Activated CD4-positive, alpha-beta T cell treated with anti-CD3 and anti-CD28 coated beads, Interleukin-2, amount 10 ng/mL, durations not matched to agents 24 days and 14 days (primary cell): Measurements from ENCODE around the gene LRRC4C. TPM values are rescaled to one million over a fixed set of nuclear protein-coding genes. Genes with fewer than 3 reads are reported as not detected.

Source experiments
- DNase-seq: peaks from one replicate; pipeline ENCODE4 v3.0.0; 2022
- H3K27ac Mint-ChIP-seq: one replicate; pipeline ENCODE4 v1.8.0; 2022; ENCODE audit warnings: mild to moderate bottlenecking, mixed read lengths
- H3K27me3 Mint-ChIP-seq: one replicate; pipeline ENCODE4 v1.8.0; 2022; ENCODE audit warnings: mixed read lengths
- H3K36me3 Mint-ChIP-seq: one replicate; pipeline ENCODE4 v1.8.0; 2022; ENCODE audit warnings: low read depth, mild to moderate bottlenecking, mixed read lengths
- H3K4me1 Mint-ChIP-seq: one replicate; pipeline ENCODE4 v1.8.0; 2021; ENCODE audit warnings: mixed read lengths
- H3K4me3 Mint-ChIP-seq: one replicate; pipeline ENCODE4 v1.8.0; 2022; ENCODE audit warnings: mild to moderate bottlenecking, moderate library complexity, mixed read lengths
- H3K9me3 Mint-ChIP-seq: one replicate; pipeline ENCODE4 v1.8.0; 2021; ENCODE audit warnings: mixed read lengths
- intact Hi-C: fragments of 100-400 bp; cut with micrococcal nuclease; formaldehyde crosslinking; loops from one replicate; pipeline ENCODE4 v1.15.1; 2023
- total RNA-seq: library from RNA; stranded (reverse); gene quantifications from 2 replicates; pipeline ENCODE4 v1.2.3, GENCODE V29; 2022

LRRC4C gene
- total RNA-seq, 1 donor from 2014 or later = not detected

DNA sequence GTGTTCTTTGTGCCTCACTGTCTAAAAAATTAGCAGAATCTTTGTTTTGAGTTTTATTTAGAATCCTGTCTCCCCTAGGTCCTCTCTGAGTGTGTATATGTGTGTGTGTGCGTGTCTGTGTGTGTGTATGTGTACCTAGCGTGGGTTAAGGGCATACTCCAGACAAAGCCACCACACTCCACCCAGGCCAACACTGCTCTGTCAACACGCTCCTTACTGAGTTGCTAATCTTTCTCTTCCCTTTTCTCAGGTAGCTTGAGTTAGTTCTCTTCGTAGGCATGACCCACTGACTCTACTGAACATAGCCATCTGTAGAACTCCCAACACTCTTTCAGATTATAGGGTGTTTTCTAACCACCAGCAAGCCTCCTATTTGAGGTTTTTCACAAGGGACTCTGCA lies 131.1 kb downstream of the LRRC4C start:
- Mint-ChIP-seq H3K27ac (no peak overlapping the region), H3K27me3 (no peaks in the 10 kb centered on the region), H3K4me1 (no peaks in the 10 kb centered on the region), H3K4me3 (no peak overlapping the region), H3K9me3 (peaks cover 10% of the 10 kb centered on the region), H3K36me3 (no peaks in the 10 kb centered on the region)
- intact Hi-C loops = no loop called here
- DNase-seq = no peak

DNA sequence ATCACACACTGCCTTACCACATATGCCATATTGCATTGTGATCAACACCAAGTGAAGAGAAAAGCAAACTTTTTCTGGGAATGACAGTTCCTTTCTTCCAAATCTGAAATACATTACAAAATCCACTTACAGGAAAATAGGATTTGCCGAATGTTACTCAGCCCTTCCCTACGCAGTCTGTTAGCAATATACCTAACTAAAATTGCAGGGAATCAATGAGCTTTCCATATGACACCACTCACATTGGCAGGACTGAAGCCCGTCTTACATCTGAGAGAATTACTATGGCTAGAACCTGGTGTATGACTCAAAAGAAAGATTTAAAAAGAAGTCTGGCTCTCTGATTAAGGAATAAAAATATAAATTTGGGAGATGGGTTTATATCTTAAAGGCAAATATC lies 136.0 kb downstream of the LRRC4C start:
- H3K27ac Mint-ChIP-seq = no peak overlapping the region
- DNase-seq = no peak
- H3K4me1 Mint-ChIP-seq = no peaks in the 10 kb centered on the region
- H3K9me3 Mint-ChIP-seq = peaks cover 9% of the 10 kb centered on the region
- H3K4me3 Mint-ChIP-seq = no peak overlapping the region
- H3K36me3 Mint-ChIP-seq = no peaks in the 10 kb centered on the region
- no peaks in the 10 kb centered on the region for H3K27me3 Mint-ChIP-seq
- intact Hi-C loops = no loop called here

DNA sequence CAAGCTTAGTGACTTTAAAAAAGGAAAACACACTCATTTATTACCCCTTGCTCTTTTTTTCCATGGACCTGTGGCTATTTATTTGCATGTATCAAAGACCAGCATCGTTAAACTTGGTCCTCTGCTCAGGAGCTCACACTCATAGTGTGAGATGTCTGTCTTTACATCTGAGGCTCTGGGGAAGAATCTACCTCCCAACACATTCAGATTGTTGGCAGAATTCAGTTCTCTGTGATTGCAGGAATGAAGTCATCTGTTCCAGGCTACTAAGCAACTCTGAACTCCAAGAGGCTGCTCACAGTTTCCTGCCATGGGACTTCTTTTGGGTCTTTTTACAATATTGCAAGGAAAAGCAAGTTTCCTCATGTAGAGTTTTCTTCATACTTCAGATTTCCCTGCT lies 138.8 kb downstream of the LRRC4C start:
- peaks cover 2% of the 10 kb centered on the region for H3K9me3 Mint-ChIP-seq
- no peaks in the 10 kb centered on the region for H3K27me3 Mint-ChIP-seq
- intact Hi-C loops = no loop called here
- H3K27ac Mint-ChIP-seq = no peak overlapping the region
- H3K4me1 Mint-ChIP-seq = no peaks in the 10 kb centered on the region
- DNase-seq = no peak
- H3K36me3 Mint-ChIP-seq = no peaks in the 10 kb centered on the region
- H3K4me3 Mint-ChIP-seq = no peak overlapping the region

DNA sequence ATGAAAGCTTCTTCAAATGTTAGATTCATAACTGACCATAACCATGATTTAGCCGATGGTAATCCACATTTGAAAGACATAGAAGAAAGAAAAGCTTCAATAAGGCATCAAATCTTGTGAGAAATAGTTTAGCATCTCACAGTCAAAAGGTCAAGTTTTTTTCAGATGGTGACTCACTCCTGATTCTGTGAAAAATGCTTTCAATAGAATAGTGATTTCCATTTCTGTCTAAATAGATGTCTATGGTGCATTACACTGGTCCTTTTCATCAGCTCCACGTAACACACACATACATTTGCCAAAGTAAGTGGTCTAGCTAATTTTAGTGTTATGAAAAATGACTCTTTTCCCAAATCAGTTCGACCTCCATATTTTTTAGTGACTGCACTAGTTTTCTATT lies 139.2 kb downstream of the LRRC4C start:
- Mint-ChIP-seq H3K27me3 (no peaks in the 10 kb centered on the region), H3K27ac (no peak overlapping the region), H3K4me1 (no peaks in the 10 kb centered on the region), H3K4me3 (no peak overlapping the region), H3K9me3 (no peaks in the 10 kb centered on the region), H3K36me3 (no peaks in the 10 kb centered on the region)
- intact Hi-C loops = no loop called here
- DNase-seq = no peak

DNA sequence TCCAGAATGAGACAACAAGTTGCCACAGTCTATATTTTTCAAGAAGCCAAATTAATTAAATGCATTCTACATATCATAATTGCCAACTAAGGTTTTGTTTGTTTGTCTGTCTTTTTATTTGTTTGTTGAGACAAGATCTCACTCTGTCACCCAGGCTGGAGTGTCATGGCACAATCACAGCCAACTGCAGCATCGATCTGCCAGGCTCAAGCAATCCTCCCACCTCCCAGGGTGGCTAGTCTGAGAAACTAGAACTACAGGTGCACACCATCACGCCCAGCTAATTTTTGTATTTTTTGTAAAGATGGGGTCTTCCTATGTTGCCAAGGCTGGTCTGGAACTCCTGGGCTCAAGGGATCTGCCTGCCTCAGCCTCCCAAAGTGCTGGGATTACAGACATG lies 140.0 kb downstream of the LRRC4C start:
- Mint-ChIP-seq H3K4me1 (no peaks in the 10 kb centered on the region), H3K4me3 (no peak overlapping the region), H3K36me3 (no peaks in the 10 kb centered on the region), H3K27ac (no peak overlapping the region), H3K27me3 (no peaks in the 10 kb centered on the region), H3K9me3 (no peaks in the 10 kb centered on the region)
- intact Hi-C loops = no loop called here
- no peak for DNase-seq

DNA sequence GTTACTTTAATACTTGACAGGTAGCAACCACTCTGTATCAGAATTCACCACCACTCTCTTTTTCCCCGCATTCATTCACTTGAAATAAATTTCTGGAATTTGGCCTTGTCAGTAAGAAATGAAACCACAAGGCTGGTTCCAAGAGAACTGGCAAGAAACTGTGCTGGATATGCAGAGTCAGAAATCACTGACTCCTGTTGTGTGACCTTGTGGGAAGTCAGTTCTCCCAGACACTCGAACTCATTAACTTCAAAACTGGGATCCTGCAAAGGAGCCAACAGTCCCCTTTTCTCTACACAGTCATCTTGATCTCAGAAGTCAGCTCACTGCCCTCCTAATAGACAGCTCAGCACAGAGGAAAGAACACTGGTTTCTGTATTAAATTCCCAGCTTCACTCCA lies 142.7 kb downstream of the LRRC4C start:
- H3K9me3 Mint-ChIP-seq = no peaks in the 10 kb centered on the region
- no peak overlapping the region for H3K27ac Mint-ChIP-seq
- no peak for DNase-seq
- no peaks in the 10 kb centered on the region for H3K36me3 Mint-ChIP-seq
- intact Hi-C loops = no loop called here
- no peak overlapping the region for H3K4me3 Mint-ChIP-seq
- no peaks in the 10 kb centered on the region for H3K27me3 Mint-ChIP-seq
- H3K4me1 Mint-ChIP-seq = no peaks in the 10 kb centered on the region

DNA sequence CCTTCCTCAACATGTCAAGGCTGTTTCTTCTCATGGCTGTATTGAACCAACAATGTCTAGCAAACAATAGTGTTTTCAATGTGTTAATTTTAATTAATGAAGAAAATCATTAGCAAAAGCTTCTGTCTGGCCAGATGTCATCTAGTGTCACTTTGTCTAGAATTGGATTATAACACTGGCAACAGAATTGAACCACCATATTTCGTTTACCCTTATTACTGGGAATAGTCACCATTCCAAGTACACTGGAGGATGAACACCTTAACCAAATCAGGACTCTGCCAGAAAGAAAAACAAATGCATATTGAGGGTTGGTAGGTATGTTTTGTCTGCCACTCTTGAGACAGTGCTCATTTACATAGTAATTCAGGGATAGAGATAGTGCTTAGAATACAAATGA lies 146.2 kb downstream of the LRRC4C start:
- peaks cover 3% of the 10 kb centered on the region for H3K9me3 Mint-ChIP-seq
- no peak overlapping the region for H3K27ac Mint-ChIP-seq
- intact Hi-C loops = no loop called here
- no peaks in the 10 kb centered on the region for H3K4me1 Mint-ChIP-seq
- DNase-seq = no peak
- no peaks in the 10 kb centered on the region for H3K27me3 Mint-ChIP-seq
- H3K4me3 Mint-ChIP-seq = no peak overlapping the region
- H3K36me3 Mint-ChIP-seq = no peaks in the 10 kb centered on the region

DNA sequence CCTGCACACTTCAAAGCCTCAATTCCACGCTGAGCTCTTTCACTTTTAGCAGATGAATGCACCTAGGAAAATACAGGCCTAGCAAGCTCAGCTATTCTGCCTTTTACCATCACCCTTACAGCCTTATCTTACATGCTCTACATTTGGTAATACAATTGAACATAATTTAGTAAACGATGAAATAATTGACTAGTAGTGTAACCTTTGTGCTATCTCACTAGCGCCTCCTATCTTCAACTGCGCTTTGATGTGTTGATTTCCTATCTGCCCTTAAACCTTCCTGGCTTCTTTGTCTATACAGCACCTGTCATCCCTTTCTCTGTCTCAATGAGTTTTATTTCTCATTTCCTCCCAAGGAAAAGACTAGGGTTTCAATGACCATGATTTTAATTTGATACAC lies 149.7 kb downstream of the LRRC4C start:
- Mint-ChIP-seq H3K27ac (no peak overlapping the region), H3K9me3 (peaks cover 3% of the 10 kb centered on the region), H3K36me3 (no peaks in the 10 kb centered on the region), H3K4me1 (no peaks in the 10 kb centered on the region), H3K27me3 (no peaks in the 10 kb centered on the region), H3K4me3 (no peak overlapping the region)
- no peak for DNase-seq
- intact Hi-C loops = no loop called here

DNA sequence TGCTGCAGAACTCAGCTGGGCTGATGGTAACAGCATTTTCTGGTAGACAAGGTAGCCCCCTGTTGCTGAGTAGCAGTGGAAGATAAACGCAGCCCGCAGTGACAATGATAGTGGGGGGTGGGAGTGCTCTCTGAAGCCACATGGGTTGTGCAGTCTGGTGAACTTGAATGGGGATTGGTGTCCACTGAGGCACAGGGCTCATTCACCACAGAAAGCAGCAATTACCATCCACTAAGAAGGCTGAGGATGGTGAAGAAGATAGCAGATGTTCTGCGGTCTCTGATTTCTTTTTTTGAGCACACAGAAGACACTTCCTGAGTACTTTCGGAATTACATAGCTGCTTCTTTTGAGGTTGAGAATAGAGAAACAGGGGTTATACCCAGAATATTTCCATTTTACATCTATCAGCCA lies 150.3 kb downstream of the LRRC4C start:
- no peaks in the 10 kb centered on the region for H3K27me3 Mint-ChIP-seq
- H3K4me3 Mint-ChIP-seq = no peak overlapping the region
- DNase-seq = no peak
- H3K9me3 Mint-ChIP-seq = peaks cover 3% of the 10 kb centered on the region
- H3K4me1 Mint-ChIP-seq = no peaks in the 10 kb centered on the region
- no peak overlapping the region for H3K27ac Mint-ChIP-seq
- intact Hi-C loops = no loop called here
- no peaks in the 10 kb centered on the region for H3K36me3 Mint-ChIP-seq

DNA sequence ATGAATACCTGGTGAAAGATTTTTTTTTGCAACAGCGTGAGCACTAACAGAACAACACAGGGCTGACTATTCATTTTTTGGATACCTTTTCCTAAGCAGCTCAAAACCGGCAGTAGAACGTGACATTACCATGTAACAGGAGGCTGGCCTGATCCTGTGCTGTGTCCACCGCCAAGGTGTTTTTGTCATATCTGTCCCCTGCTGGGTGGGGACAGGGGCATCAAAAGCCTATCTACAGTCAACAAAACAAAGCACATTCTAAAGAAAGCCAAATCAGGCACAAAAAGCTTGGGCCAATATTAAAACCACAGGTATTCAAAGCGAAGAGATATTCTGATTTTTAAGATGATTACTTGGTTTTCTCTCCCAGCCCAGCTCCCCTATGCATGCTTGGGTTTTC lies 151.2 kb downstream of the LRRC4C start:
- Mint-ChIP-seq H3K27me3 (no peaks in the 10 kb centered on the region), H3K36me3 (no peaks in the 10 kb centered on the region), H3K4me1 (no peaks in the 10 kb centered on the region), H3K9me3 (peaks cover 3% of the 10 kb centered on the region), H3K4me3 (no peak overlapping the region), H3K27ac (no peak overlapping the region)
- intact Hi-C loops = no loop called here
- DNase-seq = no peak

DNA sequence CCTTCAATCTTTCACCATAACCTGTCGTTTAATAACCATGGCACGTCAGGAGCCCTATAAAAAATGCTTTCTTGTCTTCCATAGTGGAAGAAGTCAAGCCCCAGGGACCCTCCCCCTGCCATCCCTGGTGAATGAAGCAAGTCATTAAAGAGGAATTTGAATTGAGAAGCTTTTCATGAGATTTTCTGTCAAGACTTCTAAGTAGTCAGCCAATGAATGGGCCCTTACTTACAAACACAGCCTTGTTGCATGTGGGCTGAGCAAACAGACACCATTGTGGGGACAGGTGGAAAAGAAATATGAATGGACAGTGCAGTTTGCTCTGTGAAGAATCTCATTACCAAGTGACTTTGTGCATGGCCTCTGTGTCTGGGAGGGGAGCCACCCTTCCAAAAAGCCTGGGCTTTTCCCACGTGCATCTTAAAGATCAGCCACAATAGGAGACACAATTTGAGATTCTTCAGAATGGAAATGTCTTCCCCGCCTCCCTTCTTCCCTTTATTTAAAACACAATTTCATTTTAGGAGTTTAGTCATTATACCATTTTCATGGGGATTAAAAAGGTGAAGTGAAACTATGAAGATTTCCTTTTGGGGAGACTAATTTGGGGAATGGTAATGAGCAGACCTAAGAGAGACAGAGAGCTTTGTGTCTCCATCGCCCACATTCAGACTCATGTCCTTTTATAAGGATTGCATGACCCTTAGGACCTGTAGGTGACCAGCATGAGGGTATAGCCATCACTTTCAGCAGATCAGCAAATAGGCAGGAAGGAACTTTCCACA lies 152.0 kb downstream of the LRRC4C start:
- no peak overlapping the region for H3K27ac Mint-ChIP-seq
- H3K9me3 Mint-ChIP-seq = peaks cover 3% of the 10 kb centered on the region

DNA sequence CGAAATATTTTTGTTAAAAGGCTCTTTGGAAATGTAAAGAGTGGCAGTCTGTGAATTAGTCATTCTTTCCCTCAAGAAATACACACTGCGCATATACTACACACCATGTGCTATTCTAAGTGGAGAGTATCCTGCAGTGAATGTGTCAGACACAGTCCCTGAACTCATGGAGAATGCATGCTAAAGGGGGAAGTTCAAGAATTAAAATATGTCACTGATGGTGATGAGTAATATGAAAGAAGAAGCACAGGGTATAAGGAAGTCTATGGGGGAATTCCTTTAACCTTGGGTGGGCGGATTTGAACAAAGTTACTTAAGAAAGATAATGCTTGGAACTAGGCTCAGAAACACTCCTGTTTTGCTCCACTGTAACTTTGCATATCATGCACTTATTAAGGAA lies 153.0 kb downstream of the LRRC4C start:
- intact Hi-C loops = no loop called here
- Mint-ChIP-seq H3K4me1 (no peaks in the 10 kb centered on the region), H3K27me3 (no peaks in the 10 kb centered on the region)

More for the DNA sequence above, 152.0 kb downstream of the LRRC4C start:
- H3K27me3 Mint-ChIP-seq = no peaks in the 10 kb centered on the region
- no peaks in the 10 kb centered on the region for H3K36me3 Mint-ChIP-seq
- no peak for DNase-seq
- intact Hi-C loops = no loop called here
- no peak overlapping the region for H3K4me3 Mint-ChIP-seq
- no peaks in the 10 kb centered on the region for H3K4me1 Mint-ChIP-seq

DNA sequence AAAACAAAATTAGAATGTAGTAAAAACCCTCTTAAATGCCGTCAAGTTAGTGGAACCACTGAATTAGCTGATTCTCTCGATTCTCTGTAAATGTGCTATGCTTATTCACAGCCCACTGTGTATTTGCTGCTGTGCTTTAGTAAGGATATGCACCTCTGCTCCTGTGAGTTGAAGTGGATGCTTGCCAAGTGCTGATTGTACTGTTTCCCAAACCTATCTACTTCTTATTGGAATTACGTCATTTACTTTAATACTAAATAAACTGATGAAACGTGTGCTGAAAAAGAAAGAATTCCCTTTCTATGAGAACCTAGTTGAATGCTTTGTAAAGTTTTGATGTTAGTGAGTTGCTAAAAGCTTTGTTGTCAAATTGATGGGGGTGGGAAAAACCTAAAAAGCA lies 158.4 kb downstream of the LRRC4C start:
- DNase-seq = no peak
- H3K4me1 Mint-ChIP-seq = no peaks in the 10 kb centered on the region
- no peaks in the 10 kb centered on the region for H3K36me3 Mint-ChIP-seq
- no peak overlapping the region for H3K27ac Mint-ChIP-seq
- no peak overlapping the region for H3K4me3 Mint-ChIP-seq
- intact Hi-C loops = no loop called here
- H3K9me3 Mint-ChIP-seq = no peaks in the 10 kb centered on the region
- H3K27me3 Mint-ChIP-seq = no peaks in the 10 kb centered on the region

More for the DNA sequence above, 153.0 kb downstream of the LRRC4C start:
- peaks cover 3% of the 10 kb centered on the region for H3K9me3 Mint-ChIP-seq
- H3K36me3 Mint-ChIP-seq = no peaks in the 10 kb centered on the region
- DNase-seq = no peak
- H3K27ac Mint-ChIP-seq = no peak overlapping the region
- no peak overlapping the region for H3K4me3 Mint-ChIP-seq

DNA sequence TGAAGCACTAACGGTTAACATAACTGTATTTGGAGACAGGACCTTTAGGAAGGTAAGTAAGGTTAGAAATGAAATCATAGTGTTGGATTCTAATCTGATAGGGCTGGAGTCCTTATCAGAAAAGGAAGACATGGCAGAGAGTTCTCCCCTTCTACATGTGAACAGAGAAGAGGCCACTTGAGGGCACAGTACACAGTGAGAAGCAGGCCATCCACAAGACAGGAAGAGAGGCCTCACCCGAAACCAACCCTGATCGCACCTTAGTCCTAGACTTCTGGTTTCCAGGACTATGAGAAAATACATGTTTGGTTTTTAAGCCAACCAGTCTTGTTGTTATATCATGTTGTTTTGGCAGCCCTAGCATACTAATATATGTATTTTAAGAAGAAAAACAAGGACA lies 170.0 kb downstream of the LRRC4C start:
- Mint-ChIP-seq H3K9me3 (peaks cover 10% of the 10 kb centered on the region), H3K27ac (no peak overlapping the region), H3K4me3 (no peak overlapping the region), H3K27me3 (no peaks in the 10 kb centered on the region), H3K4me1 (no peaks in the 10 kb centered on the region), H3K36me3 (no peaks in the 10 kb centered on the region)
- intact Hi-C loops = no loop called here
- no peak for DNase-seq

DNA sequence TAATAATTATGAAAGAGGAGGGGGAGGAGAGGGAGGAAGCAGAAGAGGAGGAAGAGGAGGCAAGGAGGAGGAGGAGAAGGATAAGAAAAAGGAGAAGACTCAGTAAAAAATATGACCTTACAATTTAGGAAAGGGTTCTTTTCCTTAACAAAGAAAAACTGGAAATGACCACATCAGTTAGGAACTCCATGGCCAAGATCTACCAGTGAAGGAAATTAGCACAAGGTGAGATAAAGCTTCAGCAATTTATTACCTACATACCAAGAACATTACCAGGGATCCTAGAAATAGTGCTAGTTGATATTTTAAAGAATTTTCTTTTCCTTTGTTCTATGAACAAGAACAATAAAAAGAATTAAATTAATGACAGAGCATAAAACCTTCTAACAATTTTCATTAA lies 172.7 kb downstream of the LRRC4C start:
- H3K4me1 Mint-ChIP-seq = no peaks in the 10 kb centered on the region
- H3K4me3 Mint-ChIP-seq = no peak overlapping the region
- no peaks in the 10 kb centered on the region for H3K36me3 Mint-ChIP-seq
- H3K27me3 Mint-ChIP-seq = no peaks in the 10 kb centered on the region
- H3K9me3 Mint-ChIP-seq = peaks cover 10% of the 10 kb centered on the region
- no peak overlapping the region for H3K27ac Mint-ChIP-seq
- intact Hi-C loops = no loop called here
- DNase-seq = no peak
